Mesenchymal stem cell (in vitro differentiated cells and primary cell): ENCODE measurements around the gene ELSPBP1.

Experiments
- DNase-seq: peaks from one replicate; pipeline ENCODE4 v3.0.0-alpha.2; 2013
- H2AFZ ChIP-seq: one replicate; pipeline ENCODE4 v1.6.1; 2013; ENCODE audit warnings: low read depth, mild to moderate bottlenecking, control low read depth, inconsistent platforms, low read length, moderate library complexity
- H2AK5ac ChIP-seq: 2 replicates; pipeline ENCODE4 v1.6.1; 2013; ENCODE audit warnings: low read length, moderate library complexity, mild to moderate bottlenecking, inconsistent platforms; ENCODE audit not compliant: severe bottlenecking
- H2BK120ac ChIP-seq: one replicate; pipeline ENCODE4 v1.6.1; 2013; ENCODE audit warnings: low read depth, mild to moderate bottlenecking, inconsistent platforms, low read length, moderate library complexity
- H2BK12ac ChIP-seq, 2 experiments: one replicate each; pipeline ENCODE4 v1.6.1; 2013; ENCODE audit warnings: inconsistent platforms in 2 of 2, low read length in 2 of 2, mild to moderate bottlenecking in 2 of 2, moderate library complexity in 2 of 2, control low read depth in 1 of 2
- H2BK15ac ChIP-seq: one replicate; pipeline ENCODE4 v1.6.1; 2013; ENCODE audit warnings: mild to moderate bottlenecking, low read depth, inconsistent platforms; ENCODE audit not compliant: poor library complexity, severe bottlenecking
- H2BK5ac ChIP-seq: 2 replicates; pipeline ENCODE4 v1.6.1; 2013; ENCODE audit warnings: low read depth, mild to moderate bottlenecking, low read length, control low read depth, inconsistent platforms; ENCODE audit not compliant: poor library complexity, severe bottlenecking
- H3K14ac ChIP-seq, 2 experiments: one replicate each; pipeline ENCODE4 v1.6.1; 2013; ENCODE audit warnings: inconsistent platforms in 2 of 2, low read length in 2 of 2, control low read depth in 1 of 2, mild to moderate bottlenecking in 1 of 2, moderate library complexity in 1 of 2
- H3K18ac ChIP-seq, 2 experiments: one replicate each; pipeline ENCODE4 v1.6.1; 2013; ENCODE audit warnings: inconsistent platforms in 2 of 2, low read length in 2 of 2, control low read depth in 1 of 2, low read depth in 1 of 2, mild to moderate bottlenecking in 1 of 2
- H3K23ac ChIP-seq, 2 experiments: one replicate each; pipeline ENCODE4 v1.6.1; 2013; ENCODE audit warnings: inconsistent platforms in 2 of 2, low read length in 2 of 2, mild to moderate bottlenecking in 2 of 2, moderate library complexity in 2 of 2, control low read depth in 1 of 2
- H3K27ac ChIP-seq: 2 replicates; pipeline ENCODE4 v1.5.1; 2013; ENCODE audit warnings: mild to moderate bottlenecking, moderate library complexity, low read length, control low read depth, inconsistent platforms; ENCODE audit not compliant: poor library complexity, severe bottlenecking
- H3K27me3 ChIP-seq, 2 experiments: 2 replicates each; pipeline versions ENCODE4 v1.6.1 to v1.7.0; 2013; ENCODE audit warnings: low read length in 2 of 2, mild to moderate bottlenecking in 2 of 2, moderate library complexity in 2 of 2, control low read depth in 1 of 2, inconsistent platforms in 1 of 2; ENCODE audit not compliant: control insufficient read depth in 1 of 2, insufficient read depth in 1 of 2
- H3K36me3 ChIP-seq, 2 experiments: 2 replicates each; pipeline versions ENCODE4 v1.6.1 to v1.7.0; 2013; ENCODE audit warnings: low read length in 2 of 2, control low read depth in 1 of 2, inconsistent platforms in 1 of 2, low read depth in 1 of 2, mild to moderate bottlenecking in 1 of 2; ENCODE audit not compliant: insufficient read depth in 2 of 2, control insufficient read depth in 1 of 2
- H3K4ac ChIP-seq, 2 experiments: one replicate each; pipeline ENCODE4 v1.6.1; 2013; ENCODE audit warnings: inconsistent platforms in 2 of 2, low read length in 2 of 2, mild to moderate bottlenecking in 2 of 2, moderate library complexity in 2 of 2, control low read depth in 1 of 2, low read depth in 1 of 2
- H3K4me1 ChIP-seq: 2 replicates; pipeline ENCODE4 v1.6.1; 2013; ENCODE audit warnings: low read depth, low read length, control low read depth; ENCODE audit not compliant: control insufficient read depth, insufficient read depth
- H3K4me2 ChIP-seq: 2 replicates; pipeline ENCODE4 v1.6.1; 2013; ENCODE audit warnings: low read length, mild to moderate bottlenecking, inconsistent platforms; ENCODE audit not compliant: poor library complexity, severe bottlenecking
- H3K4me3 ChIP-seq, 2 experiments: 2 replicates each; pipeline versions ENCODE4 v1.5.1 to v1.7.0; 2013; ENCODE audit warnings: low read length in 2 of 2, mild to moderate bottlenecking in 2 of 2, control low read depth in 1 of 2, low read depth in 1 of 2; ENCODE audit not compliant: insufficient read depth in 1 of 2
- H3K79me1 ChIP-seq: replicated peaks from 2 replicates; pipeline ENCODE4 v1.6.1; 2013; ENCODE audit warnings: mild to moderate bottlenecking, control low read depth, low read length, inconsistent platforms; ENCODE audit not compliant: poor library complexity, severe bottlenecking
- H3K9ac ChIP-seq: 2 replicates; pipeline ENCODE4 v1.7.0; 2013; ENCODE audit warnings: mild to moderate bottlenecking, low read length, moderate library complexity
- H3K9me3 ChIP-seq: 2 replicates; pipeline ENCODE4 v1.7.0; 2013; ENCODE audit warnings: mild to moderate bottlenecking, low read length; ENCODE audit not compliant: control insufficient read depth
- H4K8ac ChIP-seq: one replicate; pipeline ENCODE4 v1.6.1; 2013; ENCODE audit warnings: inconsistent platforms, mild to moderate bottlenecking, low read length, moderate library complexity
- H4K91ac ChIP-seq: one replicate; pipeline ENCODE4 v1.6.1; 2013; ENCODE audit warnings: mild to moderate bottlenecking, low read length, inconsistent platforms
- WGBS: methylation state at CpG from one replicate; pipeline ENCODE4 v1.1.7; 2013; ENCODE audit warnings: mixed read lengths; 5-methylcytosine and 5-hydroxymethylcytosine counted together

Gene ELSPBP1

GRCh38 chr19:48010932-48011758 is 16.7 kb downstream of the ELSPBP1 start:
- H2AFZ ChIP-seq = no peak overlapping the region
- H2BK12ac ChIP-seq = no peak overlapping the region
- H3K14ac ChIP-seq = no peak overlapping the region
- H3K18ac ChIP-seq = no peak overlapping the region
- H3K4me2 ChIP-seq = no peak overlapping the region
- H3K9me3 ChIP-seq = peaks cover 21% of the 10 kb centered on the region
- 89% methylated on average over 10 of the region's 11 CpGs for WGBS
- H3K36me3 ChIP-seq = no peaks in the 10 kb centered on the region
- no peak overlapping the region for H4K8ac ChIP-seq
- no peak overlapping the region for H2BK5ac ChIP-seq
- no peak overlapping the region for H3K9ac ChIP-seq
- H2BK120ac ChIP-seq = no peak overlapping the region
- H3K4me1 ChIP-seq = no peaks in the 10 kb centered on the region
- peaks cover 7 to 12% of the 10 kb centered on the region in 2 experiments for H3K27me3 ChIP-seq
- no peak for DNase-seq
- no peak overlapping the region for H3K4ac ChIP-seq
- H3K23ac ChIP-seq = no peak overlapping the region
- H3K79me1 ChIP-seq = no peaks in the 10 kb centered on the region
- no peak overlapping the region for H3K4me3 ChIP-seq
- H2AK5ac ChIP-seq = no peak overlapping the region
- H4K91ac ChIP-seq = no peak overlapping the region
- no peak overlapping the region for H3K27ac ChIP-seq
- no peak overlapping the region for H2BK15ac ChIP-seq

DNA sequence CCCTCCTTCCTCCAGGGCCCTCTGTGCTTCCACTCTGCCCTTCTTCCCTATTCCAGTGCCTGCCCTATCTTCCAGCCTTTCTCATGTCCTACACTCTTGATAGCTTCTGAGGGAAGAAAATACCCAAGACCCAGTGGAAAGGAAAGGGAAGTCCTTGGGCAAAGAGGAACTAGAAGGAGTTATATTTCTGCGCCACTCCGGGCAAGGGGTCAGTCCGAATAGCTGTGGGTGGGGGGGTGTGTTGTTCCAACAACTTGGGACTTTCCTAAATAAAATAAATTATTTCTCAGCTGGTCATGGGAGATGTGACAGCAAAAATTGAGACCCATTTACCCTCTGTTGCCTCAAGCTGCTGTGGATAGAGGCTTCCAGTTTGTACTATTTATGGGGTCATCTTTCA is 26.3 kb downstream of the ELSPBP1 start:
- Histone ChIP-seq H3K4me3 (no peak overlapping the region), H3K79me1 (no peaks in the 10 kb centered on the region), H2AFZ (no peak overlapping the region), H2BK12ac (no peak overlapping the region), H4K91ac (no peak overlapping the region), H3K4me2 (no peak overlapping the region), H3K14ac (no peak overlapping the region), H3K4me1 (no peaks in the 10 kb centered on the region), H3K27me3 (peaks cover 12 to 56% of the 10 kb centered on the region in 2 experiments), H3K9ac (no peak overlapping the region), H3K23ac (no peak overlapping the region), H3K9me3 (peaks cover 5% of the 10 kb centered on the region), H3K36me3 (no peaks in the 10 kb centered on the region), H3K27ac (no peak overlapping the region), H4K8ac (no peak overlapping the region), H2BK15ac (no peak overlapping the region), H2BK5ac (no peak overlapping the region), H2BK120ac (no peak overlapping the region), H3K4ac (no peak overlapping the region), H2AK5ac (no peak overlapping the region), H3K18ac (no peak overlapping the region)
- DNase-seq = no peak
- 94% methylated on average over 2 of the region's 3 CpGs for whole genome bisulfite sequencing

GRCh38 chr19:48023011-48023410 is 28.6 kb downstream of the ELSPBP1 start:
- H3K18ac ChIP-seq = no peak overlapping the region
- H2AFZ ChIP-seq = no peak overlapping the region
- peaks cover 13 to 51% of the 10 kb centered on the region in 2 experiments for H3K27me3 ChIP-seq
- H3K36me3 ChIP-seq = no peaks in the 10 kb centered on the region
- H4K8ac ChIP-seq = no peak overlapping the region
- H3K4me1 ChIP-seq = no peaks in the 10 kb centered on the region
- H3K4me2 ChIP-seq = no peak overlapping the region
- WGBS = 59% methylated on average over 2 of the region's 2 CpGs
- no peak overlapping the region for H4K91ac ChIP-seq
- DNase-seq = no peak
- no peak overlapping the region for H3K4me3 ChIP-seq
- H2BK12ac ChIP-seq = no peak overlapping the region
- H2AK5ac ChIP-seq = no peak overlapping the region
- no peak overlapping the region for H2BK120ac ChIP-seq
- no peak overlapping the region for H3K27ac ChIP-seq
- H3K9me3 ChIP-seq = no peaks in the 10 kb centered on the region
- no peak overlapping the region for H3K9ac ChIP-seq
- H3K14ac ChIP-seq = no peak overlapping the region
- H2BK15ac ChIP-seq = no peak overlapping the region
- H2BK5ac ChIP-seq = no peak overlapping the region
- H3K79me1 ChIP-seq = no peaks in the 10 kb centered on the region
- H3K23ac ChIP-seq = no peak overlapping the region
- no peak overlapping the region for H3K4ac ChIP-seq

DNA sequence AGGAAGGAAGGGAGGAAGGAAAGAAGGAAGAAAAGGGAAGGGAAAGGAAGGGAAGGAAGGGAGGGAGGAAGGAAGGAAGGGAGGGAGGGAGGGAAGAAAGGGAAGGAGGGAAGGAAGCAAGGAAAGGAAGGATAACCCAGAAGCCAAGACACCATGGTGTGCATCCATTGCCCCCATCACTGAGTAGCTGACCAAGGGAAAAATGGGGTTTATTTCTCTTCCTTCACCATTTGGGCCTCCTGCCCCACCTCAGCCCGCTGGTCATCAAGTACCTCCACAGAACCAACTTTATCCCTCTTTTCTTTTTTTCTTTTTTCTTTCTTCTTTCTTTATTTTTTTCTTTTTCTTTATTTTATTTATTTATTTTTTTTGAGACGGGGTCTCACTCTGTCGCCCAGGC is 29.1 kb downstream of the ELSPBP1 start:
- H4K91ac ChIP-seq = no peak overlapping the region
- H3K18ac ChIP-seq = no peak overlapping the region
- H3K23ac ChIP-seq = no peak overlapping the region
- DNase-seq = no peak
- no peak overlapping the region for H3K14ac ChIP-seq
- peaks cover 13 to 46% of the 10 kb centered on the region in 2 experiments for H3K27me3 ChIP-seq
- H3K9ac ChIP-seq = no peak overlapping the region
- H3K4ac ChIP-seq = no peak overlapping the region
- H3K36me3 ChIP-seq = no peaks in the 10 kb centered on the region
- H3K4me3 ChIP-seq = no peak overlapping the region
- no peak overlapping the region for H2AFZ ChIP-seq
- no peak overlapping the region for H2BK12ac ChIP-seq
- 60% methylated on average over 2 of the region's 3 CpGs for WGBS
- no peak overlapping the region for H2AK5ac ChIP-seq
- H2BK5ac ChIP-seq = no peak overlapping the region
- no peak overlapping the region for H3K4me2 ChIP-seq
- no peak overlapping the region for H2BK120ac ChIP-seq
- H3K4me1 ChIP-seq = no peaks in the 10 kb centered on the region
- no peak overlapping the region for H3K27ac ChIP-seq
- H3K9me3 ChIP-seq = no peaks in the 10 kb centered on the region
- no peaks in the 10 kb centered on the region for H3K79me1 ChIP-seq
- H2BK15ac ChIP-seq = no peak overlapping the region
- H4K8ac ChIP-seq = no peak overlapping the region
